H1 (cell line): Measurements from ENCODE around the gene HSD17B4. TPM values are rescaled to one million over a fixed set of nuclear protein-coding genes. Genes with fewer than 3 reads are reported as not detected.

ENCODE experiments used
- ATF2 ChIP-seq: IDR thresholded peaks from 2 replicates; pipeline ENCODE4 v1.6.1; 2012; ENCODE audit warnings: low read length, inconsistent platforms
- CHD7 ChIP-seq: fragments of 300-600 bp; sonication (generic); IDR thresholded peaks from 2 replicates; pipeline ENCODE4 v1.7.1; 2012; ENCODE audit warnings: low read length, moderate library complexity, mild to moderate bottlenecking, inconsistent platforms; ENCODE audit not compliant: insufficient replicate concordance
- CTBP2 ChIP-seq: IDR thresholded peaks from 2 replicates; pipeline ENCODE4 v1.7.0; 2011; ENCODE audit warnings: borderline replicate concordance, mild to moderate bottlenecking, moderate library complexity, mixed read lengths, low read length; ENCODE audit not compliant: insufficient read depth, insufficient read length
- KDM5A ChIP-seq: fragments of 200-600 bp; IDR thresholded peaks from 2 replicates; pipeline ENCODE4 v1.7.1; 2012; ENCODE audit warnings: mild to moderate bottlenecking, low read length, inconsistent platforms, mixed read lengths
- SRF ChIP-seq: IDR thresholded peaks from 2 replicates; pipeline ENCODE4 v1.6.1; 2011; ENCODE audit warnings: mild to moderate bottlenecking, low read depth, low read length, moderate library complexity
- TBP ChIP-seq: IDR thresholded peaks from 2 replicates; pipeline ENCODE4 v1.6.1; 2011; ENCODE audit warnings: low read depth, low read length, improper control_type of control experiment
- polyA plus RNA-seq, 7 experiments: library from polyadenylated mRNA; depleted of rRNA in 3 of 7; stranded (reverse) in 5 of 7; unstranded in 2 of 7; fragments of >200 nt in 5 of 7; fragments of 200-250 nt in 2 of 7; gene quantifications; 1 replicate in 5 of 7; 2 replicates in 1 of 7; 4 replicates in 1 of 7; pipeline versions ENCODE4 v1.2.1 to v1.2.3, GENCODE V29; 2011 to 2013; ENCODE audit warnings: missing spikeins in 2 of 7, mixed read lengths in 2 of 7
- total RNA-seq: library from RNA; stranded (reverse); fragmentation: NEBNext Ultra II Directional; extraction: Animal tissue kit (Norgen Biotek cat#: 25700); gene quantifications from 2 replicates; pipeline ENCODE4 v1.2.1, GENCODE V29; 2021

The HSD17B4 gene
- total and polyA plus RNA-seq, 2 of the 8 experiments (the other 6 are each of a cell fraction or from before 2014, with no cell fraction given) = 305 to 369 TPM

- no peak for TF ChIP-seq KDM5A
- no peak for TF ChIP-seq TBP
- no peak for TF ChIP-seq ATF2
- TF ChIP-seq SRF = no peak
- TF ChIP-seq CHD7 = no peak
- TF ChIP-seq CTBP2 = no peak
These were observed 70.5 kb downstream of the HSD17B4 start (continued) for GRCh38 chr5:119522841-119523240.
